ENCODE measurements around the gene PLEKHA6. TPM values are rescaled to one million over a fixed set of nuclear protein-coding genes. Genes with fewer than 3 reads are reported as not detected.
A peak's percentile ranks its signal among the peaks of the same experiment; 100 is the strongest.

The PLEKHA6 gene
- polyA plus RNA-seq, 3 donors: 0.08 TPM; not detected in 1

DNA sequence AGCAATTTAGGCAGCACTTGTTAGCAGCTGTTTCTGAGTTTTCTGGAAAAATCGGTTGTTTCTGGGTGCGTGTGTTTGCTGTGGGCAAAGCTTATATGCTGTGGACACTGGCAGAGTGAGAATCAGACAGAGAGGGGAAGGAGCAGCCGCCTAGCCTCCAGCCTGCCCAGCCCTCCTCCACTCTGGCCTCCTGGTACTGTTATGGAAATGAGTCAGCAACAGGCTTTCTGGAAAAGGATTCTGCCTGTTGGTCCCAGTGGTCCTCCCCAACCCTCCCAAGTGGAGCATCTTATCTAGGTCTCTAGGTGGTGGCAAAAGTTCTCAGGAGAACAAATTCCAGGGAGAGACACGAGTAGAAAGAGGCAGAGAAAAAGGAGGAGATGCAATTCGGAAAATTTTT is 103.8 kb downstream of the PLEKHA6 start:
- Histone ChIP-seq H2AFZ (ENCODE audit: insufficient read depth, low read depth, low read length, poor library complexity, severe bottlenecking) (peak overlapping the region; percentile 2), H3K79me2 (ENCODE audit: insufficient read depth, low read length) (no peaks in the 10 kb centered on the region), H4K20me1 (ENCODE audit: insufficient read depth, low read length) (no peaks in the 10 kb centered on the region), H3K27ac (ENCODE audit: low read depth in 1 of 2, low read length in 2 of 2) (no peak overlapping the region), H3K4me1 (ENCODE audit: control insufficient read depth in 1 of 2, insufficient read depth in 2 of 2, low read length in 2 of 2) (peaks cover 12% of the 10 kb centered on the region in 2 donors), H3K9ac (ENCODE audit: insufficient read depth, low read length, poor library complexity, severe bottlenecking) (no peak overlapping the region), H3K4me3 (replicated peaks in 1 of 3; ENCODE audit: low read depth in 2 of 3, low read length in 3 of 3) (no peak overlapping the region), H3K9me3 (replicated peaks in 1 of 2; ENCODE audit: control insufficient read depth in 1 of 2, insufficient read depth in 1 of 2, low read length in 2 of 2) (no peaks in the 10 kb centered on the region), H3K36me3 (replicated peaks in 1 of 2; ENCODE audit: control insufficient read depth in 1 of 2, insufficient read depth in 2 of 2, low read length in 2 of 2) (no peaks in the 10 kb centered on the region), H3K27me3 (ENCODE audit: control insufficient read depth in 2 of 2, insufficient read depth in 2 of 2, low read length in 2 of 2) (no peaks in the 10 kb centered on the region), H3K4me2 (replicated peaks; ENCODE audit: extremely low read depth, low read length, poor library complexity, severe bottlenecking) (no peak overlapping the region)
- peak overlapping the region in 1 of 7 donors; percentile 47 for H3K27ac Mint-ChIP-seq
- intact Hi-C loops (cut with micrococcal nuclease): no loop called here
- H3K4me3 Mint-ChIP-seq: no peak overlapping the region
- no peak for DNase-seq
- no peaks in the 10 kb centered on the region for H3K9me3 Mint-ChIP-seq
- TF ChIP-seq, protein P1, sequence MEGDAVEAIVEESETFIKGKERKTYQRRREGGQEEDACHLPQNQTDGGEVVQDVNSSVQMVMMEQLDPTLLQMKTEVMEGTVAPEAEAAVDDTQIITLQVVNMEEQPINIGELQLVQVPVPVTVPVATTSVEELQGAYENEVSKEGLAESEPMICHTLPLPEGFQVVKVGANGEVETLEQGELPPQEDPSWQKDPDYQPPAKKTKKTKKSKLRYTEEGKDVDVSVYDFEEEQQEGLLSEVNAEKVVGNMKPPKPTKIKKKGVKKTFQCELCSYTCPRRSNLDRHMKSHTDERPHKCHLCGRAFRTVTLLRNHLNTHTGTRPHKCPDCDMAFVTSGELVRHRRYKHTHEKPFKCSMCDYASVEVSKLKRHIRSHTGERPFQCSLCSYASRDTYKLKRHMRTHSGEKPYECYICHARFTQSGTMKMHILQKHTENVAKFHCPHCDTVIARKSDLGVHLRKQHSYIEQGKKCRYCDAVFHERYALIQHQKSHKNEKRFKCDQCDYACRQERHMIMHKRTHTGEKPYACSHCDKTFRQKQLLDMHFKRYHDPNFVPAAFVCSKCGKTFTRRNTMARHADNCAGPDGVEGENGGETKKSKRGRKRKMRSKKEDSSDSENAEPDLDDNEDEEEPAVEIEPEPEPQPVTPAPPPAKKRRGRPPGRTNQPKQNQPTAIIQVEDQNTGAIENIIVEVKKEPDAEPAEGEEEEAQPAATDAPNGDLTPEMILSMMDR (IDR thresholded peaks at IDR 0.05): no peak
- H3K4me1 Mint-ChIP-seq: peaks cover 17% of the 10 kb centered on the region
- peaks cover 0 to 4% (median under 1%) of the 10 kb centered on the region in 3 donors for H3K27me3 Mint-ChIP-seq (ENCODE audit: low read depth in 3 of 3)
- WGBS (ENCODE audit: insufficient coverage): 100% methylated on average over 2 of the region's 5 CpGs
- H3K36me3 Mint-ChIP-seq: no peaks in the 10 kb centered on the region

DNA sequence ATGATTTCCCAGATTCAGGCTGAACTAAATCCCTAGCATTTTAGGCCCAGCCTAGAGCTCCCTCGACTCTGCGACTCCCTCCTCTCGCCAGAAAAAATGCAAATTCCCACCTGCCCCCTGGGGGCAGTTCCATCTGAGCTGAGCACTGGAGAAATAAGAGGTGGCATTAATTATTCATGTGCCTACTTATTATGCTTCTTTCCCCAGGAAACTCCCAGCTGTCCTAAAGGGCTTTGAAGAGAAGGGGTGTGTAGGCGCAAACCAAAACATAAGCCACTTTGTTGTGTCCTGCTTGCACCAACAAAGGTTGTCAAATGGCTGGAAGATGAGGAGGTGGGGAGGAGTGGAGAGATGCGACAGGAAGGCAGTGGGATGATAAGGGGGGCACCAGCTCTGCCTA is 104.5 kb downstream of the PLEKHA6 start:
- no peak overlapping the region for H3K9ac ChIP-seq (ENCODE audit: insufficient read depth, low read length, poor library complexity, severe bottlenecking)
- no peak overlapping the region for H3K4me3 ChIP-seq (replicated peaks in 1 of 3; ENCODE audit: low read depth in 2 of 3, low read length in 3 of 3)
- intact Hi-C loops (cut with micrococcal nuclease): no loop called here
- no peaks in the 10 kb centered on the region for H3K36me3 ChIP-seq (replicated peaks in 1 of 2; ENCODE audit: control insufficient read depth in 1 of 2, insufficient read depth in 2 of 2, low read length in 2 of 2)
- H3K4me1 ChIP-seq (ENCODE audit: control insufficient read depth in 1 of 2, insufficient read depth in 2 of 2, low read length in 2 of 2): peaks cover 12% of the 10 kb centered on the region in 2 donors
- no peaks in the 10 kb centered on the region for H3K79me2 ChIP-seq (ENCODE audit: insufficient read depth, low read length)
- Mint-ChIP-seq H3K27me3 (ENCODE audit: low read depth in 3 of 3) (peaks cover 0 to 4% (median 0%) of the 10 kb centered on the region in 3 donors), H3K4me1 (peaks cover 17% of the 10 kb centered on the region), H3K4me3 (no peak overlapping the region), H3K36me3 (no peaks in the 10 kb centered on the region), H3K9me3 (no peaks in the 10 kb centered on the region), H3K27ac (peak overlapping the region in 1 of 7 donors; percentile 22)
- H3K27me3 ChIP-seq (ENCODE audit: control insufficient read depth in 2 of 2, insufficient read depth in 2 of 2, low read length in 2 of 2): no peaks in the 10 kb centered on the region
- no peaks in the 10 kb centered on the region for H3K9me3 ChIP-seq (replicated peaks in 1 of 2; ENCODE audit: control insufficient read depth in 1 of 2, insufficient read depth in 1 of 2, low read length in 2 of 2)
- H3K4me2 ChIP-seq (replicated peaks; ENCODE audit: extremely low read depth, low read length, poor library complexity, severe bottlenecking): no peak overlapping the region
- H4K20me1 ChIP-seq (ENCODE audit: insufficient read depth, low read length): no peaks in the 10 kb centered on the region
- no peak overlapping the region for H2AFZ ChIP-seq (ENCODE audit: insufficient read depth, low read depth, low read length, poor library complexity, severe bottlenecking)
- DNase-seq: no peak
- H3K27ac ChIP-seq (ENCODE audit: low read depth in 1 of 2, low read length in 2 of 2): no peak overlapping the region
- TF ChIP-seq, protein P1 (IDR thresholded peaks at IDR 0.05): no peak
- WGBS (ENCODE audit: insufficient coverage): no CpG with 5 or more reads among the region's 5 CpGs

Data from CD14-positive monocyte (primary cell).